GM23248 (cell line): ENCODE data around the gene CD151.

ENCODE experiments used
- EZH2 ChIP-seq: fragments of 200-600 bp; sonication (generic); IDR thresholded peaks from 2 replicates; pipeline ENCODE4 v1.6.1; 2018; ENCODE audit warnings: antibody characterized with exemption, mild to moderate bottlenecking; ENCODE audit not compliant: insufficient read depth, poor library complexity, severe bottlenecking
- EZH2phosphoT487 ChIP-seq: fragments of 200-600 bp; sonication (generic); IDR thresholded peaks from 2 replicates; pipeline ENCODE4 v1.6.1; 2018; ENCODE audit warnings: antibody characterized with exemption, moderate library complexity, mild to moderate bottlenecking, low read depth; ENCODE audit not compliant: insufficient read depth

DNA sequence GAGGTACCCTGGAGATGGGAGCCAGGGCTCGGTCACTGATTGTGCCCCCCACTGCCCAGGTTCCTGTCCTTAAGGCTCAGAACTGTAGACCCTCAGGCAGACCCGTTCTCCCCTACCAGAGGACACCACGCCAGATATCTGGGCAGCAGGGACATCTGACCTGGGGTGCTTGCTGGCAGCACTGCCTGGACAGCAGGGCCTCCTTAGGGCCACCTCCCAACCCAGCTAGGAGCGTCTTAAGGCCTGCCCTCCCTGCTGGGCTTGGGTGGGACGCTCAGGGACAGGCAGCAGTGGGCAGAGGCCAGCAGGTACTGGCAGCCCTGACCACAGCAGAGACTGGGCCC, 6.5 kb downstream of the CD151 start:
- no peak for TF ChIP-seq EZH2
- TF ChIP-seq EZH2phosphoT487 = no peak
